Right forelimb (tissue), 1 donor: ENCODE results near the gene BCAT1.
A peak's percentile ranks its signal among the peaks of the same experiment; 100 is the strongest.
"Not testable (repeated sequence)": the region's sequence is repeated elsewhere in the genome, so short reads cannot be mapped to it uniquely, and the experiment has no call there.

Experiments used
- DNase-seq: peaks from one replicate; pipeline ENCODE4 v3.0.0-alpha.2; 2018

The BCAT1 gene

DNA sequence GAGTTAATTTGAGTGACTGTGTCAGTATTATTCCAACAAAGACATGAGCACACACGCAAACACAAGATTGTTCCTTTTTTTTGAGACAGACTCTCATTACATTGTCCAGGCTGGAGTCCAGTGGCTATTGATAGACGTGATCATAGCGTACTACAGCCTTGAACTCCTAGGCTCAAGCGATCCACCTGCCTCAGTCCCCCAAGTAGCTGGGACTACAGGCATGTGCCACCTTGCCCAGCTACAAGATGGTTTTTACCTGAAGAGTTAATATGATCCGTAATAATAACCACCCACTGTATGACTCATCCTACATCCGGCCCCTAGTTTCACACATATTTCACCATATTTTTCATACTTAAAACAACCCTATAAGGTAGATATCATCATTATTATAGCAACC lies 26.8 kb downstream of the BCAT1 start:
- DNase-seq = no peak

DNA sequence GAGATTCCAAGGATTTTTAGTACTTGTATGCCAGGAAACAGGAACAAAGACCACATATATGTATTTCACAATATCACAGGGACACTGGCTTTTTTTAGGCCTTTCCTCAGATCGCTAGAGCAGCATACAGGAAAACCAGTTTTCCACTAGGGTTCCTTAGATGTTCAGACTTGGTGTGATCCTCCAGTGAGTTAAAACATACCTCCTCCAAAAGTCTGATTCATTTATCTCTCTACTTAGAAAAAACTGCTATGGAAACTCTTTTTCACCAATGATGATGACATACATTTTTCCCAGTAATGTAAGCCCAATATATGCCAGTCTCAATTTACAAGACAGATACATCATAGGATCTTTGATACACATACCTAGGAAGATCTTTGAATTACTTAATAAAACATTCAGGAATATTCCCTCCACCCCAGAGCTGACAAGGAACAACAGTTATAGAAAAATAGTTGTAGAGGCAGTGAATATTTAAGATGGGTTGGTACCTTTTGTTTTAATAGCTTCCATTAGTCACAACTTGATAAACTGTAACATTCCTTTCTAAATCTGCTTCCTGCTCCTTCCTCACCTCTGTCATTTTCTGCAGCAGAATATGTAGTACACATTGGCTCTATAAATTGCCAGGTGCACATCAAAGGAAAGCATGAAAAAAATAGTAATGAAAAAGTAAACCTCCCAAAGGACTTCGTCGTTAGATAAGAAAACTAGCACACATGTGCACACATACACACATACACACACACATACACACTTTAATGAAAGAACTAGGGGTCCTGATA lies 27.5 kb downstream of the BCAT1 start:
- no peak for DNase-seq

- DNase-seq = no peak
These were observed 28.8 kb downstream of the BCAT1 start for GRCh38 chr12:24920141-24920540.

DNA sequence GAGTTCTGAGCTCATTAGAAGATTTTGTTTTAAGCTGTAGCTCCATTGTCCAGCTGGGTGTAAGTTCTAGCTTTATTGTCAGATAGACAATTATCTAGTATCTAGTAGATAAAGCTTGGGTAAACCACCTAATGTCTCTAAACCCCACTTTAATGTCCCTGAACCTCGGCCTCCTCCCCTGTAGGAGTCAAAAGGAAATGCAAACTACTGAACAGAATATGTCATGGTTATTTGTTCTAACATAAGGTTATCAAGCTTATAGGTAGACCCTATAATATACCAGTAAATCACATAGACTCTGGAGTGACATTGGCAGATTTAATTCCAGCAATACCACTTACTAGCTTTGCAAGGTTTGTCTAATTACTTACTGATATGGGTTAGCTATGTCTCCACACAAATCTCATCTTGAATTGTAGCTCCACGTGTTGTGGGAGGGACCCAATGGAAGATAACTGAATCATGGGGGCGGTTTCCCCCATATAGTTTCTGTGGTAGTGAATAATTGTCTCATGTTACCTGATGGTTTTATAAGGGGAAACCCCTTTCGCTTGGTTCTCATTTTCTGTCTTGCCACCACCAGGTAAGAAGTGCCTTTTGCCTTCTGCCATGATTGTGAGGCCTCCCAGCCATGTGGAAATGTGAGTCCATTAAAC lies 29.4 kb downstream of the BCAT1 start:
- no peak for DNase-seq

DNA sequence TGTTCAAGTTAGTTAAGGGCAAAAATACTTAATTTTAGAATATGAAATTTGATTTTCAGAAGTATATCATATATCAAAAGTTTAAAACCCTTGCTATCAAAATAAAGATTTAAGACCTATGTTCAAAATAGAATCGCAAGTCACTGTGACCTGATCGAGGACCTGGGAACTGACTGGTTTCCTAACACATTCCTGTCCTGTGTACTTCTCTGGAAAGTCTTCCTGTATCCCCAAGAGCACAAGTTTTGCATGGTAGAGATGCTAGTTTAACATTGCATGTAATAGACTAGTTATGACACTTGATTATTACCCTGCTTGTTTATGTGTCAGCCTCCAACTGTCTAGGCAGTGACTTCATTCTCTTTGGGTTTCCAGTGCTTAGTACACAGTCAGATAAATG lies 30.3 kb downstream of the BCAT1 start:
- no peak for DNase-seq

- no peak for DNase-seq
These were observed 33.4 kb downstream of the BCAT1 start for GRCh38 chr12:24915501-24915900.

DNA sequence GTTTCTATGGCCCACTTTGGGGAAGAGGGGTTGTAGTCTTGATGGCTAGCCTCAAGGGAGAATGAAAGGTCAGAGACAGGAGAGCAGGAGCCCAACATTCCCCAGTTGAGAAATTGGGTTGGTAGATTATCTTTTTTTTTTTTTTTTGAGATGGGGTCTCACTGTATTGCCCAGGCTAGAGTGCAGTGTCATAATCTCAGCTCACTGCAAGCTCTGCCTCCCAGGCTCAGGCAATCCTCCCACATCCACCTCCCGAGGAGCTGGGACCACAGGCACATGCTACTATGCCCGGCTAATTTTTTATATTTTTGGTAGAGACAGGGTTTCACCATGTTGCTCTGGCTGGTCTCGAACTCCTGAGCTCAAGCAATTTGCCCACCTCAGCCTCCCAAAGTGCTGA lies 34.9 kb downstream of the BCAT1 start:
- DNase-seq = no peak

GRCh38 chr12:24913130-24913529 lies 35.8 kb downstream of the BCAT1 start:
- no peak for DNase-seq

- no peak for DNase-seq
These were observed 37.6 kb downstream of the BCAT1 start for GRCh38 chr12:24911271-24911791.

DNA sequence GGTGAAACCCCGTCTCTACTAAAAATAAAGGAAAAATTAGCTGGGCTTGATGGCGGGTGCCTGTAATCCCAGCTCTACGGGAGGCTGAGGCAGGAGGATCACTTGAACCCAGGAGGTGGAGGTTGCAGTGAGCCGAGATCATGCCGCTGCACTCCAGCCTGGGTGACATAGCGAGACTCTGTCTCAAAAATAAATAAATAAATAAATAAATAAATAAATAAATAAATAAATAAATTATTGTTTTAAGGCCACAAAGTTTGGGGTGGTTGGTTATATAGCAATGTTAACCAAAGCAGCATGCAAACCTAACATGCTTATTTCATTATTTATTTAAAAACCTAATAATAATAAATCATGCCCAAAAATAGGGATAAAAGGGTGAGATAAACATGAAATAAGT lies 38.7 kb downstream of the BCAT1 start:
- not testable (repeated sequence) for DNase-seq

GRCh38 chr12:24909667-24910066 lies 39.2 kb downstream of the BCAT1 start:
- DNase-seq = no peak

- no peak for DNase-seq
These were observed 41.4 kb downstream of the BCAT1 start for GRCh38 chr12:24907464-24907863.

GRCh38 chr12:24906141-24906540 lies 42.8 kb downstream of the BCAT1 start:
- DNase-seq = no peak

DNA sequence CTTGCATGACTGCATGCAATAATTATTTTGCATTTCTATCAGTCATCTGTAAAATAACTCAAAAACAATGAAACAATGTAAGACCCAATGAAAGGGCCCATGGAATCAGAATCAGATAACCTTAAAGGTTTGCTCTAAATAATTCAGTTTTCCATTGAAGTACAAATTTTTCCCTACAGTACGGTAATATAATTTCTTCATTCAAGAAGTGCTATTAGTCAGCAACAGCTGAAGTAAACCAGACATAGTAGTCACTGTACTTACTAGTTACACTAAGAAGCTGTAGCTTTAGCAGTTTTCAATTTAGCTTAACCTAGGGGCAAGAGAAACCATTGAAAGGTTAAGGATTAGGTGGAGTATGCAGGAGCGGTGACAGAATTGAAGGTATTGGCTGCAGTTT lies 43.5 kb downstream of the BCAT1 start:
- no peak for DNase-seq

- DNase-seq = no peak
These were observed 44.0 kb downstream of the BCAT1 start for GRCh38 chr12:24904871-24905270.

DNA sequence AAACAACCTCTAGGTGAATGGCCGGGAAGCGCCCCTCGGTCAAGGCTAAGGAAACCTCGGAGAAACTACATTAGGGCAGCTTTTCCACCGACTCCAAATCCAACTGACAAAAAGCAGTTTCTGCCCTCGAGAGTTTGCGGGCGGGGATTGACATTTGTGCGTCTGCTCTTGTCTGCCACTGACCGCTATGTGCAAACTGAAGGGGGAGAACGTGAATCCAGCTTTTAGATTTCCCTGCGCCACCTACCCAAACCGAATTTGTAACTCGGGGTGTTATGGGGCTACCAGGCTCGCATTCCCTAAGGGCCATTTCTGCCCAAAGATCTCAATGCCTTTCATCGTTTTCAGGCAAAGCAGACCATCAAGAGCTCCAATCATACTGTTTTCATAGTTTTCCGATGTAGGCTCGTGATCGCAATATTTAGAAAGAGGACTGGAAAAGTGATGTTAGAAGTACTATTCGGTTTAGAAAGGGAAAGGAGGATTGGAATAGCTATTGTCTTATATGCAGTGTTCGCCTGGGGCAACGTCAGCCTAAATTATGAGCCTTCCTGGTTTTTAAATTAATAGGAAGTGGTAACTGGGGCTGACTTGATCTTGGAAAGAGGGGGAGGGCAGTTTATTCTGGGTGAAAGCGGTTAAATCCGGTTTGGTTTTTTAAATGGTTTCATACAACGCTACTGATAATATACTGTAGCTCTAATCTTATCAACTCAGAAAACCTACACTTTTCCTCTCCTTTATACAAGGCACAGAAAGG lies 45.4 kb downstream of the BCAT1 start:
- DNase-seq = peak; percentile 55

GRCh38 chr12:24902511-24903328 lies 46.2 kb downstream of the BCAT1 start:
- peak; percentile 66 for DNase-seq

DNA sequence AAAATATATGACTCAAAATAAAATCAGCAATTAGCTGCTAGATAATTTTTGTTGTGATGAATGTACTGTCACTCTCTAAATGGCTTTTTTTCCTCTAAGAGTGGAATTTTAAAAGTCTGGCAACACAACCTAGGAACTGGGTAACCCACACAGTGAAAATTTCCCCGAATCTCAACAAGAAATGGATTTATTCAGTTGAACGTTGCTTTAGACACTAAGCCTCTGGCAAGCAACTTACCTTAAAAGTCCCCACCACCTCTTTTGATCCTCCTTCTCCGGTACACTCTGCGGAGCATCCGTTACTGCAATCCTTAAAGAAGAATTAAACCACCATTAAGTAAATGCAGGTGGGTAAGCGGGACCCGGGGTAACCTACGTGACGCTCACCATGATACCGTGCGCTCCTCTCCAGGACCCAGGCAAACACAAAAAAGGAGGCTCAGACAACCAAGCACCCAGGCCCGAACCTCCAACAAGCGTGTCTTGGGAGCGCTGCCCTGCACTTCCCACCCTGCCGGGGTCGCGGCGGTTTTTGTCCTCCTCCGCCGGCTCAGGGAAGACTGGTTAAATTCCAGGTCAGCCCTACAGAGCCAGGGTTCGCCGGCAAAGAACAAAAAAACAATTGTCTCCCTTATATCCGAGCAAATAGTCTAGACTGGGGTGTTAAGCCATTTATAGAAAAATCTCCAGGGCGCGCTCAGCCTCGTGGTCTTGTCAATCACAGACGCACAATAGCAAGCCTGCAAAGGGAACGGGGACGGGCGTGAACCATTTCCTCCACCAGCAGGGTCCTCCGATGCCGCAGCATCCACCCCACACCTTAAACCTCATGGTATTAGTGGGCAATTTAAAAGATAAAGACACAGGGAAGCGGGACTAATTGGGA lies 47.1 kb downstream of the BCAT1 start:
- peak; percentile 55 for DNase-seq

DNA sequence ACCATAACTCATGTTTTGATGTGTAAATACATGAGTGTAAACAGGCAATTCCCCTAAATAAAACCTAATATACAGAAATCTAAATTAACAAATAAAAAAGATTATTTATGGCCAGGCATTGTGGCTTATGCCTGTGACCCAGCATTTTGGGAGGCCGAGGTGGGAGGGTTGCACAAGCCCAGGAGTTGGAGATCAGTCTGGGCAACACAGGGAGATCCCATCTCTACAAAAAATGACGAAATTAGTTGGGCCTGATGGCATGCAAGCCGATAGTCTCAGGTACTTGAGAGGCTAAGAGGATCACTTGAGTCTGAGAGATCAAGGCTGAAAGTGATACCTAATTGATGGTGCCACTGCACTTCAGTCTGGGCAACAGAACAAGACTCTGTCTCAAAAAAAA lies 48.7 kb downstream of the BCAT1 start:
- DNase-seq = no peak

GRCh38 chr12:24899503-24900075 lies 49.3 kb downstream of the BCAT1 start:
- DNase-seq = no peak

DNA sequence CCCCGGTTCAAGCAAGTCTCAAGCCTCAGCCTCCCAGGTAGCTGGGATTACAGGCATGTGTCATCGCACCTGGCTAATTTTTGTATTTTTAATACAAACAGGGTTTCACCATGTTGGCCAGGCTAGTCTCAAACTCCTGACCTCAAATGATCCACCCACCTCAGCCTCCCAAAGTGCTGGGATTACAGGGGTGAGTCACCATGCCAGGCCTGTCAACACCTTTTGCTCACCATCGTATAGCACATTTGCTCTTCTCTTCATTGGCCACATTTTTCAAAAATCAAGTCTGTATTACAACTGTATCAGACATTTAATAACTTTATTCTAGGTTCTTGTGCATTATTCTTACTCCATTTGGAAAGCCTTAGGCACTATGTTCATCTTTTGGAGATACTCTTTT lies 50.3 kb downstream of the BCAT1 start:
- no peak for DNase-seq
